GM12878 (cell line): Measurements from ENCODE around the gene NUDT3. TPM values are rescaled to one million over a fixed set of nuclear protein-coding genes. Genes with fewer than 3 reads are reported as not detected.

Experiments
- CBFB ChIP-seq: IDR thresholded peaks from 2 replicates; pipeline ENCODE4 v1.6.1; 2016; ENCODE audit warnings: antibody characterized with exemption, low read depth
- EED ChIP-seq: sonication (generic); IDR thresholded peaks from 2 replicates; pipeline ENCODE4 v1.6.1; 2016; ENCODE audit warnings: antibody characterized with exemption, low read depth
- EGR1 ChIP-seq, 2 experiments: IDR thresholded peaks; 1 replicate in 1 of 2; 2 replicates in 1 of 2; pipeline ENCODE4 v1.6.1; 2011 to 2012; ENCODE audit warnings: low read depth in 2 of 2, low read length in 2 of 2, borderline replicate concordance in 1 of 2, mild to moderate bottlenecking in 1 of 2, moderate library complexity in 1 of 2
- GABPA ChIP-seq: IDR thresholded peaks from 2 replicates; pipeline ENCODE4 v1.6.1; 2014; ENCODE audit warnings: antibody characterized with exemption, low read depth, mild to moderate bottlenecking, inconsistent platforms
- HDAC6 ChIP-seq: fragments of 200-600 bp; sonication (generic); IDR thresholded peaks from one replicate; pipeline ENCODE4 v1.8.0; 2017; ENCODE audit warnings: antibody characterized with exemption; ENCODE audit not compliant: unreplicated experiment
- HDGF ChIP-seq: fragments of 450-650 bp; IDR thresholded peaks from 2 replicates; pipeline ENCODE4 v1.6.1; 2016; ENCODE audit warnings: antibody characterized with exemption
- KAT2A ChIP-seq: conservative IDR thresholded peaks from 2 replicates; pipeline ENCODE4 v1.6.1; 2011; ENCODE audit warnings: low read depth, low read length; ENCODE audit not compliant: control insufficient read depth
- MTA2 ChIP-seq: fragments of 450-650 bp; IDR thresholded peaks from 2 replicates; pipeline ENCODE4 v1.6.1; 2016; ENCODE audit warnings: low read depth, mild to moderate bottlenecking, moderate library complexity
- PML ChIP-seq: IDR thresholded peaks from 2 replicates; pipeline ENCODE4 v1.6.1; 2012; ENCODE audit warnings: low read length, inconsistent platforms
- POLR2AphosphoS2 ChIP-seq: IDR thresholded peaks from 2 replicates; pipeline ENCODE4 v1.6.1; 2011; ENCODE audit warnings: low read depth, mild to moderate bottlenecking, low read length, improper control_type of control experiment, moderate library complexity
- POU2F2 ChIP-seq: IDR thresholded peaks from 3 replicates; pipeline ENCODE4 v1.6.1; 2011; ENCODE audit warnings: low read depth, mild to moderate bottlenecking, low read length, borderline replicate concordance
- RB1 ChIP-seq: fragments of 450-650 bp; formaldehyde crosslinking; IDR thresholded peaks from 2 replicates; pipeline ENCODE4 v1.6.1; 2017; ENCODE audit warnings: mild to moderate bottlenecking, borderline replicate concordance
- RCOR1 ChIP-seq: conservative IDR thresholded peaks from 2 replicates; pipeline ENCODE4 v1.6.1; 2012; ENCODE audit warnings: low read depth, low read length, improper control_type of control experiment
- SP1 ChIP-seq: IDR thresholded peaks from one replicate; pipeline ENCODE4 v1.6.1; 2011; ENCODE audit warnings: low read depth, low read length
- SREBF1 ChIP-seq: IDR thresholded peaks from 2 replicates; pipeline ENCODE4 v1.6.1; 2012; ENCODE audit warnings: mild to moderate bottlenecking, low read length
- WRNIP1 ChIP-seq: IDR thresholded peaks from 2 replicates; pipeline ENCODE4 v1.6.1; 2011; ENCODE audit warnings: low read depth, low read length, improper control_type of control experiment, borderline replicate concordance
- YBX1 ChIP-seq: fragments of 450-650 bp; IDR thresholded peaks from 2 replicates; pipeline ENCODE4 v1.6.1; 2016; ENCODE audit warnings: antibody characterized with exemption
- ZNF622 ChIP-seq: fragments of 450-650 bp; IDR thresholded peaks from 2 replicates; pipeline ENCODE4 v1.6.1; 2017; ENCODE audit warnings: mild to moderate bottlenecking, inconsistent platforms
- ZSCAN29 ChIP-seq: fragments of 450-650 bp; IDR thresholded peaks from 2 replicates; pipeline ENCODE4 v1.6.1; 2017; ENCODE audit warnings: mild to moderate bottlenecking, moderate library complexity
- polyA plus RNA-seq, 11 experiments: library from polyadenylated mRNA; depleted of rRNA in 4 of 11; unstranded in 6 of 11; stranded (reverse) in 5 of 11; fragments of >200 nt; fragmentation: Nextera tagmentation in 4 of 11; fragmentation: Illumina TruSeq in 1 of 11; extraction: Ambion mirVana in 4 of 11; extraction: Trizol in 1 of 11; gene quantifications; 1 replicate in 1 of 11; 2 replicates in 10 of 11; pipeline versions ENCODE4 v1.2.1 to v1.2.3, GENCODE V29; 2011 to 2016; ENCODE audit warnings: inconsistent platforms in 2 of 11, missing spikeins in 2 of 11, low read depth in 1 of 11
- total RNA-seq, 4 experiments: library from RNA; depleted of rRNA in 3 of 4; stranded (reverse); fragments of >200 nt in 3 of 4; fragmentation: Illumina TruSeq in 1 of 4; extraction: Trizol in 1 of 4; gene quantifications; 2 replicates each; pipeline versions ENCODE4 v1.2.1 to v1.2.3, GENCODE V29; 2013 to 2021
- TF ChIP-seq, protein P1 (sequence below): IDR thresholded peaks from 2 replicates; pipeline ENCODE4 v1.6.1; 2011; ENCODE audit warnings: low read depth, mild to moderate bottlenecking, low read length, moderate library complexity, borderline replicate concordance; ENCODE audit errors: extremely low read depth
- TF ChIP-seq, protein P2 (sequence below): fragments of 450-650 bp; IDR thresholded peaks from 2 replicates; pipeline ENCODE4 v1.6.1; 2017; ENCODE audit warnings: antibody characterized with exemption, mild to moderate bottlenecking, moderate library complexity
- TF ChIP-seq, protein P3 (sequence below): IDR thresholded peaks from 2 replicates; pipeline ENCODE4 v1.6.1; 2012; ENCODE audit warnings: improper control_type of control experiment, low read depth, low read length; ENCODE audit not compliant: insufficient replicate concordance

The NUDT3 gene
- total and polyA plus RNA-seq, 10 of the 15 experiments (the other 5 are each of a cell fraction or from before 2014, with no cell fraction given): 2.4 to 32.3 (median 25.5) TPM

DNA sequence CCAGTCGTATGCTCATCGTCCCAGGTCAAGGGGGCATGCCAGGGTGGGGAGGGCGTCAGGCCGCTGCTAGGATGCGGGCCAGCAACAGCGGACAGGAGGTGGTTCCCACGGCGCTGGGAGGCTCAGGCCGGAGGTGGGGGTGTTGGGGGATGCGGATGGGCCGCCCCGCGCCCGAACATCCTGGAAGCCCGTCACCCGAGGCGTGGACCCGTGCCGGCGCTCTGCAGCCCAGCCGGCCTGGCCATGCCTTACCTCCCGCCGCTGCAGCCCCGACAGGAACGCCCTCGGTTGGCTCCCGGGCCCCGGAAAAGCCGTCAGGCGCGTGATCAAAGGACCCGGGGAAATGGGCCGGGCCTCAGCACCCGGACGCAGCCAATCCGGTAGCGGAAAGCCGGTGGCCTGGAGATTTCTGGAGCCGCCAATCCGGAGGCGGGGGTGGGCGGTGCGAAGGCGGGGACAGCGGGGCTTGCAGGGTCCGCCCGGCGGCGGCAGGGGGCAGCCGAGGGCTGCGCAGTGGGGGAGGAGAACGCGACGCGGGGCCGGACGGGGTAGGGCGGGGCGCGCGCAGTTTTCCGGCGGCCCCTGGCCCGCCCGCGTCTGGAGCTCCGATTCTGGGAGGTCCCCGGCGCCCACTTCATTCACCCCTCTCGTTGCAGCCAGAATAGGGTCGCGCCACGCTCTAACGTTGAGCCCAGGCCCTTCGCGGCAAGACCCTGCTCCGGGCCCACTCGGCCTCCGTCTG is 143.6 kb downstream of the NUDT3 start, which contains the start of gene SMIM29 (continued):
- TF ChIP-seq POU2F2 (0 out of 3 replicates have a peak, but pooled peaks have one; percentile 17), EED (no peak), CBFB (no peak), SREBF1 (no peak), PML (no peak), POLR2AphosphoS2 (peak; percentile 68; the same call in 1 of the 2 replicates), RB1 (peak; percentile 79; the same call in 1 of the 2 replicates), RCOR1 (0 out of 2 replicates have a peak, but pooled peaks have one; percentile 53), SP1 (peak; percentile 46), MTA2 (no peak), ZNF622 (no peak), WRNIP1 (no peak), YBX1 (no peak), ZSCAN29 (peak; percentile 63; the same call in 1 of the 2 replicates), KAT2A (no peak), HDGF (peak; percentile 84; the same call in 1 of the 2 replicates), GABPA (no peak), HDAC6 (no peak), EGR1 (IDR thresholded peaks at IDR 0.05; ENCODE audit: borderline replicate concordance in 1 of 2, low read depth in 2 of 2, low read length in 2 of 2) (peak; percentile 9 to 90)
- TF ChIP-seq, protein P1, sequence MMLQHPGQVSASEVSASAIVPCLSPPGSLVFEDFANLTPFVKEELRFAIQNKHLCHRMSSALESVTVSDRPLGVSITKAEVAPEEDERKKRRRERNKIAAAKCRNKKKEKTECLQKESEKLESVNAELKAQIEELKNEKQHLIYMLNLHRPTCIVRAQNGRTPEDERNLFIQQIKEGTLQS: no peak
- TF ChIP-seq, protein P2, sequence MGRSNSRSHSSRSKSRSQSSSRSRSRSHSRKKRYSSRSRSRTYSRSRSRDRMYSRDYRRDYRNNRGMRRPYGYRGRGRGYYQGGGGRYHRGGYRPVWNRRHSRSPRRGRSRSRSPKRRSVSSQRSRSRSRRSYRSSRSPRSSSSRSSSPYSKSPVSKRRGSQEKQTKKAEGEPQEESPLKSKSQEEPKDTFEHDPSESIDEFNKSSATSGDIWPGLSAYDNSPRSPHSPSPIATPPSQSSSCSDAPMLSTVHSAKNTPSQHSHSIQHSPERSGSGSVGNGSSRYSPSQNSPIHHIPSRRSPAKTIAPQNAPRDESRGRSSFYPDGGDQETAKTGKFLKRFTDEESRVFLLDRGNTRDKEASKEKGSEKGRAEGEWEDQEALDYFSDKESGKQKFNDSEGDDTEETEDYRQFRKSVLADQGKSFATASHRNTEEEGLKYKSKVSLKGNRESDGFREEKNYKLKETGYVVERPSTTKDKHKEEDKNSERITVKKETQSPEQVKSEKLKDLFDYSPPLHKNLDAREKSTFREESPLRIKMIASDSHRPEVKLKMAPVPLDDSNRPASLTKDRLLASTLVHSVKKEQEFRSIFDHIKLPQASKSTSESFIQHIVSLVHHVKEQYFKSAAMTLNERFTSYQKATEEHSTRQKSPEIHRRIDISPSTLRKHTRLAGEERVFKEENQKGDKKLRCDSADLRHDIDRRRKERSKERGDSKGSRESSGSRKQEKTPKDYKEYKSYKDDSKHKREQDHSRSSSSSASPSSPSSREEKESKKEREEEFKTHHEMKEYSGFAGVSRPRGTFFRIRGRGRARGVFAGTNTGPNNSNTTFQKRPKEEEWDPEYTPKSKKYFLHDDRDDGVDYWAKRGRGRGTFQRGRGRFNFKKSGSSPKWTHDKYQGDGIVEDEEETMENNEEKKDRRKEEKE: no peak
- TF ChIP-seq, protein P3, sequence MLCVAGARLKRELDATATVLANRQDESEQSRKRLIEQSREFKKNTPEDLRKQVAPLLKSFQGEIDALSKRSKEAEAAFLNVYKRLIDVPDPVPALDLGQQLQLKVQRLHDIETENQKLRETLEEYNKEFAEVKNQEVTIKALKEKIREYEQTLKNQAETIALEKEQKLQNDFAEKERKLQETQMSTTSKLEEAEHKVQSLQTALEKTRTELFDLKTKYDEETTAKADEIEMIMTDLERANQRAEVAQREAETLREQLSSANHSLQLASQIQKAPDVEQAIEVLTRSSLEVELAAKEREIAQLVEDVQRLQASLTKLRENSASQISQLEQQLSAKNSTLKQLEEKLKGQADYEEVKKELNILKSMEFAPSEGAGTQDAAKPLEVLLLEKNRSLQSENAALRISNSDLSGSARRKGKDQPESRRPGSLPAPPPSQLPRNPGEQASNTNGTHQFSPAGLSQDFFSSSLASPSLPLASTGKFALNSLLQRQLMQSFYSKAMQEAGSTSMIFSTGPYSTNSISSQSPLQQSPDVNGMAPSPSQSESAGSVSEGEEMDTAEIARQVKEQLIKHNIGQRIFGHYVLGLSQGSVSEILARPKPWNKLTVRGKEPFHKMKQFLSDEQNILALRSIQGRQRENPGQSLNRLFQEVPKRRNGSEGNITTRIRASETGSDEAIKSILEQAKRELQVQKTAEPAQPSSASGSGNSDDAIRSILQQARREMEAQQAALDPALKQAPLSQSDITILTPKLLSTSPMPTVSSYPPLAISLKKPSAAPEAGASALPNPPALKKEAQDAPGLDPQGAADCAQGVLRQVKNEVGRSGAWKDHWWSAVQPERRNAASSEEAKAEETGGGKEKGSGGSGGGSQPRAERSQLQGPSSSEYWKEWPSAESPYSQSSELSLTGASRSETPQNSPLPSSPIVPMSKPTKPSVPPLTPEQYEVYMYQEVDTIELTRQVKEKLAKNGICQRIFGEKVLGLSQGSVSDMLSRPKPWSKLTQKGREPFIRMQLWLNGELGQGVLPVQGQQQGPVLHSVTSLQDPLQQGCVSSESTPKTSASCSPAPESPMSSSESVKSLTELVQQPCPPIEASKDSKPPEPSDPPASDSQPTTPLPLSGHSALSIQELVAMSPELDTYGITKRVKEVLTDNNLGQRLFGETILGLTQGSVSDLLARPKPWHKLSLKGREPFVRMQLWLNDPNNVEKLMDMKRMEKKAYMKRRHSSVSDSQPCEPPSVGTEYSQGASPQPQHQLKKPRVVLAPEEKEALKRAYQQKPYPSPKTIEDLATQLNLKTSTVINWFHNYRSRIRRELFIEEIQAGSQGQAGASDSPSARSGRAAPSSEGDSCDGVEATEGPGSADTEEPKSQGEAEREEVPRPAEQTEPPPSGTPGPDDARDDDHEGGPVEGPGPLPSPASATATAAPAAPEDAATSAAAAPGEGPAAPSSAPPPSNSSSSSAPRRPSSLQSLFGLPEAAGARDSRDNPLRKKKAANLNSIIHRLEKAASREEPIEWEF: no peak
